ENCODE measurements around the gene TPH2.

Gene TPH2

DNA sequence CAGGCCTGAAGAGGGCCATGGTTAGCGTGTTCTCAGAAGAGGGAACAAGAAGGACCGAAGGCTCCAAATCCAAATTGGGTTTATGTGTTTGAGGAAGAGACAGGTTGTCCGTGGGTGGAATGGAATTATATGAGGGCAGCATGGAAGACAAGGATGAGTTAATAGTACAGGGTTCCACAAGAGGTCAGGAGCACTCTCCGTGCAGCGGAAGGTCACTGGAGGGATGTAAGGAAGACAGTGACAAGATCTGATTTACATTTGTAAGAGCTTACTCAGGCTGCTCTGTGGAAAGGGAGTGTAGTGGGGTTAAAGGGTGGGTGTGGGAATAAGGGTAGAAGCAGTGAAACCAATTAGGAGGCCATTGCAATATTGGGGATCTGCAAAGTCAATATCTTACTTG, 97.0 kb downstream of the TPH2 start:
- DNase-seq (ENCODE audit: low read depth): no peak

DNA sequence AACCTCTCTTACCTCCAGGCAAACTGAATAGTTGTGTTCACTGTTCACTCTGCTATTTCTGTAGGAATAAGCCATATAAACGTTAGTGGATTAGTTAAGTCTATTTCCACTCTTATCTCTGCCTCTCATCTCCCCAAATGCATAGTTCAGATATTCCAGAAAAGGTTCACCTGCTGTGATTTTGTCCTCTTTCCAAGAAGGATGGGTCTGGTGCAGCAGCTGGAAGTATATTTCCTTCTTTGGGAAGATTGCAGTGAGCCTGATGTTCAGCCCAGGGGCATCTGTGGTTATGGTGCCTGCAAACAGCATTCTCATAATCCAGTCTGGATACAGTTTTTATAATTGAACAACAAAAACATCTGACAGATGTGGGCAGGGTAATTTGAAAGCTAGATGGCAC, 97.7 kb downstream of the TPH2 start:
- DNase-seq (ENCODE audit: low read depth): no peak

DNA sequence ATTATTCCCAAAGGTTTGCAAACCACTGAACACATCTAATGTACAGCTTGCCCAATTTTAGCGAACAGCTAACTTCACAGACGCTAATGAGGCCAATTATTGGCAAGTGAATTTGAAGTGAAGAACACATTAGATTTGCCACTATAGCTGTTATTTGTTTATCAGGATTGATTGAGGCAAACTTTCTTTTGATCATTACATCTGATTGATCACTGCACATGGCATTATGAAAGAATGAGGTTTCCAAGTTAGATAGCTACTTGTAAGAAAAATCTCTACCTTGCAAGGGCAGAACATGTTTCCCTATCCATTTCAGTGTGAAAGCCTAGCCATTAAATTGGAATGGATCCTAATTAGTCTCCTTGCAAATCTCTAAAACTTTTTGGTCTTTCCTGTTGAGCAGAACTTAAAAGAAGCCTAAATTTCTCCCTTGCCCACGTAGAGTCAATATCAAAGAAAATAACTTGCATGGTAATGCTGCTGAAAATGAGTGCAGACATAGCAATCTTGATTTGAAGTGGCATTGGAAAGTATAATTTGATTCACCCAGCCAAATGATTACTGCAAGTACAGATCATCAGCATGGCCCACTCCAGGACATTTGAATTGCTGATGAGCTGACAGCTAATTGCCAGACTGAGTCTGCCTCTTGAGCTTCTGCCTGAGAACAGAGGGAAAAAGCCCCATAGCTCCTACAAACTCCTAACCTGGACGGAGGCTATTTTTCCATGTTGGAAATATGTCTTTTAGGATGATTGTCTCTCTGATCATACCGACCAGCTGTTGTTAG, 98.6 kb downstream of the TPH2 start:
- DNase-seq (ENCODE audit: low read depth): no peak

DNA sequence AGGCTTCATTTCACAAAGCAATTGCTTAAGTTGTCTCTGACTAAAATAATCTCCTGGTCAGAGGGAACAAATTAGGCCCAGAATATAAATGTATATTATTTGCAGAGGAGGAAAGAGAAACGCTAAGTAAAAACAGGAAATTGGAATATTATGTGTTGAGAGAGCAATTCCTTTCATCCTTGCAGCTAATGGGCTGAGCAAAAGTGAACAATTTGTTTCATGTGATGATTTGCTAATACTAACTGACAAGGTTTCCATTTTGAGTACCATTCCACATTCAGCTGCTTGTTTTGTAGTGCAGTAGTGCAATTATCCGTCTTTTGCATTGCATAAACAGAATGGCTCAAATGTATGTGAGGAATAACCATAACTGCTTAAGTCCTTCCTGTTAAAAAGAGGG, 103.2 kb downstream of the TPH2 start:
- no peak for DNase-seq (ENCODE audit: low read depth)

DNA sequence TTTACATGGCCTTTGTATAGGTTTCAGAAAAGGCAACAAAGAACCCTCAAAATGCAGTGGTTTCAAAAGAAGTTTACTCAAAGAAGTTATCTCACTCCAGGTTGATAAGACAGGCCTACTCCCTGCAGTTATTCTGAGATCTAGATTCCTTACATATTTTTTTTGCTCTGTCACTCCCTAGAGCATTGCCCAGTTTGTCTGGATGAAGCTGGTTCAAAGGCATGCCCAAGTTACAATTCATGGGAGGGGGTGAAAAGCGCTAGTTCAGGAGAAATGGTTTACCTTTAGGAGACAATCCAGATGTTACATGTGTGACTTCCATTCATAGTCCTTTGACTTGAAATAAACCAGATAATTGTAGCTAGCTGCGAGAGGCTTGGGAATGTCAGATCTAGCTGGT, 115.0 kb downstream of the TPH2 start:
- no peak for DNase-seq (ENCODE audit: low read depth)

DNA sequence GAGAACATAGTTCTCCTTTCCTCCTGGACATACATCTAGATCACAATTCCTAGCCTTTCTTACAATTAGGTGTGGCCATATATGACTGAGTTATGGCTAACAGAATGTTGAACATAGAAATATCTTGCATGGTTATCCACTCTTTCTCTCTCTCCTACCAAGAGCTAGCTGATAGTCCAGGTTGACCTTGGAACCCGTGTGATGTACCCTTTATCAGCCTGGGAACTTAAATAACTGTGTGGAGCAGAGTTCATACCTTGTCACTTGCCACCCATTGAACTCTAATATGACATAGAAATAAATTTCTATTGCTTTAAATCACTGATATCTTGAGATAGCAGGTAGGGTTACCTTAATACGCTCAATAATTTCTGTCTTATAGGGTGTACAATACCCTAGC, 115.9 kb downstream of the TPH2 start:
- no peak for DNase-seq (ENCODE audit: low read depth)

DNA sequence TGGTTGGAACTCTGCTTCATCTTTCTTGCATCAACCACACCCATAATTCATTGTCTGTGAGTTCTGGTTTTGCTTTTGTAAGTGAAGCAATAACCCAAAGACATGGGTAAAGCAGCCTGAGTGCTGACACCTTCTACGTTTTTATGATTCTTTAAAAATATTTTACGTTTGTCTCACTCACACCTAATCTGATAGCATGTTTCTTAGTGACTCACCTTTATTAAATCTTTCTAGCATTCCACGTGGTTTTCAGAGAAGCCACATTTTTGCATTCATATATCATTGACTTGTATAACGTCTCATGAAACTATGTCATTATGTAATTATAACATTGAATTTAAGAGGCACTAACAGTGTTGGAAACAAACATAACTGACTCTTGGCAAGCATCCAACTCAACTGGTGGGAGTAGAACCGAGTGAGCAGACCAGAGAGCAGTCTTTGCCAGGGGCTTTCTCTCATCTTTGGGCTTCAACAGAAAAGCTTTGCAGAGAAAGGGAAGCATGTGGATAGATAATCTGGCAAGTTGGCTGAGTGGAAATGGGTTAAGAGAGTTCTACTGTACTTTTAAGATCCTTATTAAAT, 118.8 kb downstream of the TPH2 start:
- no peak for DNase-seq (ENCODE audit: low read depth)

DNA sequence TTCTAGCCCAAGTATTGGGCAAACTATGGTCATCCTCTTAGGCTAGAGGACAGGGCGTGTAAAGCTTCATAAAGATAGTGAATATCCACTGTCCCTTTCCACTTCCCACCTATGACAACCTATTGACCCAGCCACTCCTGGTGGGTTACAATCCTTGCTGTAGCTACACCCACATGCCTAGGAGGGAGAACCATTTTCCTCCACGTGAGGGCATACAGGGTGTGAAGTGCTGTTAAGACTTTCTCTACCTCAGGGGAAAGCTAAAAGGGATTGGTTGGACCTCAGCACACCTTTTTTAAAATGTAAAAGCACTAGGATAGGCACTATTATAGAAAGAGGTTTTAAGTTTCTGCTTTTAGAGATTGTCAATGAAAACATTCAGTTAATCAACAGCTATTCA, 124.4 kb downstream of the TPH2 start:
- DNase-seq (ENCODE audit: low read depth): no peak

DNA sequence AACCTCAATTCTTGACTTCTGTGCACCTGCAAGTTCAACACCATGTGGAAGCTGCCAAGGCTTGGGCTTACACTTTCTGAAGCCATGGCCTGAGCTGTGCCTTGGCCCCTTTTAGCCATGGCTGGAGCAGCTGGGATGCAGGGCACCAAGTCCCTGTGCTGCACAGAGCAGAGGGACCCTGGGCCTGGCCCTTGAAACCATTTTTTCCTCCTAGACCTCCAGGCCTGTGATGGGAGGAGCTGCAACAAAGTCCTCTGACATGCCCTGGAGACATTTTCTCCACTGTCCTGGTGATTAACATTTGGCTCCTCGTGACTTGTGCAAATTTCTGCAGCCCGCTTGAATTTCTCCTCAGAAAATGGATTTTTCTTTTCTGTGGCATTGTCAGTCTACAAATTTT, 132.4 kb downstream of the TPH2 start:
- DNase-seq (ENCODE audit: low read depth): no peak

DNA sequence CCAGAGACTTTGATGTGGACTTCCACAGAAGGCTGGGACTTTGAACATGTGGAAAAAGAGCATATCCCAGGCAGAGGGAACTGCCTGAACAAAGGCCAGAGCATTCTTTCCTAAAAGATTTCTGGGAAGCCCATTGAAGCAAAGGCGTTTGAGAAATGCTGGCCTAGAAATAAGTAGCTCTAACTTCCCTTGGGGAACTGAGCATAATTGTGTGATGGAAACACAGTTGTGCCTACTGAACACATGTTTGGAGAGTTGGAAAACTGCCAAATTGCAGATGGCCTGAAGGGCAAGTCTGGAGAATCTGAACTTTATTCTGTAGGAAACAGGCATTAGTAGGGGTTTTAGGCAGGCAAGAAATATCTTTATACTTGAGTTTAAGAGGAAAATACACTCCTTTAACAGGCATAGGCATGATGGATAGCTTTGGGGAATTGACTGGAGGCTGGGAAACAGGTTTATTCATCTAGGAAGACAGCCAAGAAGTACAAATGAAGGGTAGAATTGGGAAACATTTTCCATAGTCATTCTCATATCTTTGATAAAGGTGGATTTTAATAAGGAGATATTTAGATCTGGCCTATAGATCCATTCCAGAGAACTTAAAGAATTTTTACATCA, 134.1 kb downstream of the TPH2 start:
- no peak for DNase-seq (ENCODE audit: low read depth)

DNA sequence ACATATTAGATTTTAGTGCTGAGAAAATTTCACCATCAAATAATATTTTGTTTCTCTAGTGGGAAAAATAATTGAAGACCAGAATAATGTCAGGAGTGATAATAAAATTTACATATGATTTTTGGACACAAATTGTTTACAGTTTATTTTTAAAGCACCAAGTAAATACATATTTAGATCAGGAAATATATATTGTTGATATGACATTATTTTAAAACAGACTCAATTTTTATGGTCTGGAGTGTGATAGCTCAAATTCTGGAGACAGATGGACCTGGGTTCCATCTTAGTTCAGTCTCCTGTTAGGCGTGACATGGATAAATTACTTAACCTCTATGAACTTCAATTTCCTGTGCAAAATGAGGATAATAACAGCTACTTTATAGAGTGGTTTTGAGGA, 135.4 kb downstream of the TPH2 start:
- DNase-seq (ENCODE audit: low read depth): no peak

DNA sequence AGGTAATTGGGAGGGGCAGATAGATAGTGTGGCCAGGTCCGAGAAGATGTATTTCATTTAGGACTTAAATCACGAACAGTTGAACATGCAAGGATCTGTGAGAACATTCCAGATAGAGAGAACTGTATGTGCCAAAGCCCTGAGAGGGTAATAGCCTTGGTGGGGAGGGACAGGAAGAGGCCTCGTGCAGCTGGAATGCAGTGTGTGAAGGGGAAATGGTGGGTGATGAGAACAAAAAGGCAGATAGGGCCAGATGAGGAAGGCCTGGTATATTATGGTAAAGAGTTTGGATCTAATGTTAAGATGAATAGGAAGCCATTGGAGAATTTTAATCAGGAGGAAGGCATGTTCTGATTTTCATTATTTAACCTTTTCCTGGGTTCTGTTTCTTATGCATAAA, 136.3 kb downstream of the TPH2 start:
- no peak for DNase-seq (ENCODE audit: low read depth)

DNA sequence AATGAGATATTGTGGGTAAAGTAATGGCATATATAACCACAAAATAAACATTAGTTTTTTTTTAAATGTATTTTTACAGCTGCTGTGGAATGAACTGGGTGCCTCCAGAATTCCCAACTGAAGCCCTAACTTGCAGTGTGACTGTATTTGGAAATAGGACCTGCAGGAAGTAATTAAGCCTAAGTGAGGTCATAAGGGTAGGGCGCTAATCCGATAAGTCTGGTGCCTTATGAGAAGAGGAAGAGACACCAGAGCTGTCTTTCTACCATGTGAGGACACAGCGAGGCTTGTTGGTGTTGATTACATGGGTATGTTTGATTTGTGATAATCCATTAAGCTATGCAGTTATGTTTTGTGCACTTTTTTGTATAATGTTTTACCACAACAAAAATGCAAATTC, 136.8 kb downstream of the TPH2 start:
- no peak for DNase-seq (ENCODE audit: low read depth)

DNA sequence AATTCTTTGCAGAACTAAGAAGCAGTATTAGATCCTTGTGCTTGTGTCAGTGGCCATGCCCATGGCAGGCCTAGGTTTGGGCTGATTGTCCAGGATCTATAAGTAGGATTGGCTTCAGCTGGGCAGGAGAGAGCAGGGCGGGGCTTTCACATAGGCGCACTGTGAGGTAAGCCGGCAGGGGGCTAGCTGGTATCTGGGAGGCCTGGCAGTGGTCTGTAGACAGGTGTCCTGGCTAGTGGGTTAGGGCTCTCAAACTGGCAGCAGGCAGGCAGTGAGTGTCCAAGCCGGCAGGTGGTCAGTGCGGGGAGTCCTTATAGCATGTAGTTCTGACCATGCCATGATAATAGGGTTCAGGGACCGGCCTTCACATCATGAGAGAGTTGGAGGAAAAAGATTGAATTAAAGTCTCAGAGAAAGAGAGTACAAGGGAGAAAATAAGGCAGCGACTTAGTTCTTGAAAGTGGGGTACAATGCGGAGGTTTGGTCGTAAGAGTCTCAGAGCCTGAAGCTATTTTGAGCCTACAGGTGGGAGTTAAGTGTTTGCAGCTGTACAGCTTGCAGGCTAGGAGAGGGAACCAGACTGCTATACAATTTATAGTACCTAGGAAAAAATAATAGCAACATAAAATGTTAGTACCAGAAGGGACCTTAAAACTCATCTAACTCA, 137.4 kb downstream of the TPH2 start:
- no peak for DNase-seq (ENCODE audit: low read depth)

DNA sequence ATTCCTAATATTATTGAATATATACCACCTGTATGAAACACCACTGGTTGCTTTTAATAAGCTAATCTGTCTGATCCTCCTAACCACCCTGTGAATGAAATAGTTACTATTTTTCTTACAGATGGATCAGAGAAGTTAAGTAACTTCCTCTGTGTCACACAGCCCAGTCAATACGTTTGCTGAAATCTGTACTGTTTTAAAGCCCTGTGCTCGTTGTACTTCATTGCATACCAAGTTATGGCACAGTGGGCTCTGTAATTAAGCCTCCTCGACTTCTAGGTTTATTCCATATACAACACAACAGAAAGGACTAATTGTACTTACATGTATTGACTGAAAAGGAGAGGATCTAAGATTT, 137.9 kb downstream of the TPH2 start:
- DNase-seq (ENCODE audit: low read depth): no peak

DNA sequence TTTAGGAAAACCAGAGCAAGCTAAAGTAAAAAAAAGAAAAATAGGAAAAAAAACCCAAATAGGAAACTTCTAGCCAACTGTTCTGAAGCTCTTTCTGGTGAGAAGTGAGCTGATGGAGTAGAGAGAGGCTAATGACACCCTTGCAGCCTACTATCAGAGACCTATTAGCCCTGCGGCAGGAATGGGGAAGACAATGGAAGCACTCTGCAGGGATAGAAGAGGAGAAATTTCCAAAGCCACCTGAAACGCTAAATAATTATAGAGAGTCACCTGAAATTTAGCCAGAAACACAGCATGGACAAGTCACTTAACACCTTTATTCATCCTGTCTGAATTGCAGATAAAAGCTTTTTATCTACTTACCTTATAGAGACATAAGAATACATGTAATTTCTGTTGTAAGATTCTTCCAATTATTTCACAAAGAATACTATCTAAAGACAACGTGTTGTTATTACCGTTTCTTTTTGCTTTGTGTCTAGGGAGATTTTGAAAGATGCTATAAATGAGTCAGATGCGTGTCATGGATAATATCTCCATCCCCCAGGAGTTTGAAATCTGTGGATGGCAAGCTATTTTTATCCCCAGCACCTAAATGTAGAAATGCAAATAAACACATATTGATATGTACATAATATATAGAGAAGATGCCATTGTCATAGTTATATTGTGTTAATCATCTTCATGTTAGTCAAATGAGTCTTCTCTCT, 138.6 kb downstream of the TPH2 start:
- DNase-seq (ENCODE audit: low read depth): no peak

DNA sequence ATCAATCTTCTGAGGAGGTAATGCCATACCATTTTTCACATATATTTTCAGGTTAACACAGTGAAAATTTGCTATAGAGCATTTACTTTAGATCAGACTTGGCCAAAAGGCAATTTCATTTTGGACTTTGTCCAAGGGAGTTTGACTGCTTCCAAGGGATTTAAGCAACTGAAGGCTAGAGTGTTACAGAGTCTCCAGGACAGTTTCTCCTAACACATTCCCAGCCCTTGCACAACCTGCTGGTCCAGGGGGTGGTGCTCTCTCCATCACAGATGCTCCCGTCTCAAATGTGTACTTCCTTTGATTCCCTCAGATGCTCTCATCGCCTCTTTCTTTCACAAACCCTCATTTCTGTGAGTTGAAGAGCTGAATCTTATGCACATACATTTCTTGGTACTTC, 143.1 kb downstream of the TPH2 start:
- DNase-seq (ENCODE audit: low read depth): no peak

Measured in fibroblast of gingiva (primary cell).